ENCODE measurements around the gene ST6GALNAC3.

- TF ChIP-seq CTCF (IDR thresholded peaks at IDR 0.05) (no peak), POLR2A (IDR thresholded peaks at IDR 0.05) (no peak)
Observed at GRCh38 chr1:76110666-76111065, 36.1 kb downstream of the ST6GALNAC3 start.
